HL-60 (cell line): ENCODE data around the gene DNAJC17.

Source experiments
- POLR2AphosphoS5 ChIP-seq: IDR thresholded peaks from 2 replicates; pipeline ENCODE4 v1.6.1; 2012; ENCODE audit warnings: low read depth
- TF ChIP-seq, protein P1 (sequence below): IDR thresholded peaks from one replicate; pipeline ENCODE4 v1.5.1; 2011; ENCODE audit warnings: low read length, control low read depth, inconsistent platforms; ENCODE audit not compliant: insufficient read depth
- TF ChIP-seq, protein P2 (sequence below): IDR thresholded peaks from 2 replicates; pipeline ENCODE4 v1.6.1; 2012; ENCODE audit warnings: low read depth; ENCODE audit not compliant: insufficient replicate concordance

DNA sequence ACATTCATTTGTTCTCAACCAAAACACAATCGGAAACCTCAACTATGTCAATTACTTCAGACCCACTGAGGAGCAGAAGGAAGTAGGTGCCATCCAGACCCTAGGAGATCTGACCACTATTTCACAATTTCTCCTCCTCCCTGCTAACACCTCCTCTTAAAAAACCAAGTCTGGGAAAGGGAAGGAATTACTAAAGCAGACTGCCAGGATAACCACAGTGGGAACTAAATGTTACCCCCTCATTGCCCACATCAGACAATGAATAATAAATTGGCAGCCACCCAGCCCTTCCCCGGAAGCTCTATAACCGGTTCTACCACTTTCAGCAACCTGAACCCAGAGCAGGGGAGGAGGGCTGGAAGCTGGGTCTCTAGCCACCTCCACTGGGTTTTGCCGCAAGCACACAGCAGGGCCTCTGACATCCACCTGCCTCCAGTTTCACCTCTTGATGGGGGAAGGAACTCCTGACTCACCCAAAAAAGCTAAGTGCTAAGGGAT lies 19.9 kb downstream of the DNAJC17 start:
- TF ChIP-seq, protein P1, sequence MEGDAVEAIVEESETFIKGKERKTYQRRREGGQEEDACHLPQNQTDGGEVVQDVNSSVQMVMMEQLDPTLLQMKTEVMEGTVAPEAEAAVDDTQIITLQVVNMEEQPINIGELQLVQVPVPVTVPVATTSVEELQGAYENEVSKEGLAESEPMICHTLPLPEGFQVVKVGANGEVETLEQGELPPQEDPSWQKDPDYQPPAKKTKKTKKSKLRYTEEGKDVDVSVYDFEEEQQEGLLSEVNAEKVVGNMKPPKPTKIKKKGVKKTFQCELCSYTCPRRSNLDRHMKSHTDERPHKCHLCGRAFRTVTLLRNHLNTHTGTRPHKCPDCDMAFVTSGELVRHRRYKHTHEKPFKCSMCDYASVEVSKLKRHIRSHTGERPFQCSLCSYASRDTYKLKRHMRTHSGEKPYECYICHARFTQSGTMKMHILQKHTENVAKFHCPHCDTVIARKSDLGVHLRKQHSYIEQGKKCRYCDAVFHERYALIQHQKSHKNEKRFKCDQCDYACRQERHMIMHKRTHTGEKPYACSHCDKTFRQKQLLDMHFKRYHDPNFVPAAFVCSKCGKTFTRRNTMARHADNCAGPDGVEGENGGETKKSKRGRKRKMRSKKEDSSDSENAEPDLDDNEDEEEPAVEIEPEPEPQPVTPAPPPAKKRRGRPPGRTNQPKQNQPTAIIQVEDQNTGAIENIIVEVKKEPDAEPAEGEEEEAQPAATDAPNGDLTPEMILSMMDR = no peak
- TF ChIP-seq, protein P2, sequence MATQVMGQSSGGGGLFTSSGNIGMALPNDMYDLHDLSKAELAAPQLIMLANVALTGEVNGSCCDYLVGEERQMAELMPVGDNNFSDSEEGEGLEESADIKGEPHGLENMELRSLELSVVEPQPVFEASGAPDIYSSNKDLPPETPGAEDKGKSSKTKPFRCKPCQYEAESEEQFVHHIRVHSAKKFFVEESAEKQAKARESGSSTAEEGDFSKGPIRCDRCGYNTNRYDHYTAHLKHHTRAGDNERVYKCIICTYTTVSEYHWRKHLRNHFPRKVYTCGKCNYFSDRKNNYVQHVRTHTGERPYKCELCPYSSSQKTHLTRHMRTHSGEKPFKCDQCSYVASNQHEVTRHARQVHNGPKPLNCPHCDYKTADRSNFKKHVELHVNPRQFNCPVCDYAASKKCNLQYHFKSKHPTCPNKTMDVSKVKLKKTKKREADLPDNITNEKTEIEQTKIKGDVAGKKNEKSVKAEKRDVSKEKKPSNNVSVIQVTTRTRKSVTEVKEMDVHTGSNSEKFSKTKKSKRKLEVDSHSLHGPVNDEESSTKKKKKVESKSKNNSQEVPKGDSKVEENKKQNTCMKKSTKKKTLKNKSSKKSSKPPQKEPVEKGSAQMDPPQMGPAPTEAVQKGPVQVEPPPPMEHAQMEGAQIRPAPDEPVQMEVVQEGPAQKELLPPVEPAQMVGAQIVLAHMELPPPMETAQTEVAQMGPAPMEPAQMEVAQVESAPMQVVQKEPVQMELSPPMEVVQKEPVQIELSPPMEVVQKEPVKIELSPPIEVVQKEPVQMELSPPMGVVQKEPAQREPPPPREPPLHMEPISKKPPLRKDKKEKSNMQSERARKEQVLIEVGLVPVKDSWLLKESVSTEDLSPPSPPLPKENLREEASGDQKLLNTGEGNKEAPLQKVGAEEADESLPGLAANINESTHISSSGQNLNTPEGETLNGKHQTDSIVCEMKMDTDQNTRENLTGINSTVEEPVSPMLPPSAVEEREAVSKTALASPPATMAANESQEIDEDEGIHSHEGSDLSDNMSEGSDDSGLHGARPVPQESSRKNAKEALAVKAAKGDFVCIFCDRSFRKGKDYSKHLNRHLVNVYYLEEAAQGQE = no peak
- TF ChIP-seq POLR2AphosphoS5 = peak; percentile 51; the same call in 1 of the 2 replicates
